Measurements from ENCODE around the gene TMEFF1.

- TF ChIP-seq EZH2 (IDR thresholded peaks at IDR 0.05; ENCODE audit: insufficient read depth, poor library complexity, severe bottlenecking) (no peak), EZH2phosphoT487 (IDR thresholded peaks at IDR 0.05; ENCODE audit: insufficient read depth, low read depth) (no peak)
Observed at GRCh38 chr9:100554935-100555401, 82.0 kb downstream of the TMEFF1 start.

All from GM23248 (cell line).